HepG2 (cell line): ENCODE results near the gene HDDC3. TPM values are rescaled to one million over a fixed set of nuclear protein-coding genes. Genes with fewer than 3 reads are reported as not detected.

ENCODE experiments used
- ATAC-seq: fragments of 200-7000 bp; cut with Tn5 transposase; 3 replicates; pipeline ENCODE4 v1.9.1; 2020; ENCODE audit warnings: mild to moderate bottlenecking, moderate library complexity
- BruUV-seq: library from RNA; stranded (reverse); fragments of 400-500 nt; replicated peaks from 2 replicates; lab custom pipeline; 2021; lab: Mats Ljungman, UMichigan
- CTCF ChIA-PET: fragments of 300-600 bp; formaldehyde crosslinking; extraction: SDS; loops from one replicate; lab custom pipeline; 2021; ENCODE audit warnings: low total read pairs, inconsistent platforms, low intra/inter-chr PET ratio; lab: Yijun Ruan, JAX
- POLR2A ChIA-PET: fragments of 350-600 bp; sonication (Branson Sonifier 250); formaldehyde crosslinking; loops from one replicate; lab custom pipeline; 2020; ENCODE audit warnings: antibody characterized with exemption, inconsistent platforms; lab: Yijun Ruan, JAX
- DNase-seq: peaks from one replicate; pipeline ENCODE4 v3.0.0-alpha.2; 2015; ENCODE audit warnings: low spot score
- FAIRE-seq: peaks from 3 replicates; lab custom pipeline; 2011; peaks lifted over from hg19 to GRCh38; lab: Jason Lieb, UNC
- H2AFZ ChIP-seq: one replicate; pipeline ENCODE4 v1.6.1; 2011; ENCODE audit warnings: low read length, inconsistent platforms
- H3K27ac ChIP-seq: fragments of 300-600 bp; 3 replicates; pipeline ENCODE4 v1.8.0; 2011; ENCODE audit warnings: mixed run types, mild to moderate bottlenecking, mixed read lengths, low read length, inconsistent platforms; ENCODE audit not compliant: insufficient read depth; ENCODE audit errors: extremely low read length
- H3K27me3 ChIP-seq, 2 experiments: fragments of 200-600 bp in 1 of 2; 2 replicates in 1 of 2; 3 replicates in 1 of 2; pipeline versions ENCODE4 v1.6.0 to v1.8.0; 2011; ENCODE audit warnings: low read length in 2 of 2, mild to moderate bottlenecking in 2 of 2, moderate library complexity in 2 of 2, inconsistent platforms in 1 of 2; ENCODE audit not compliant: insufficient read depth in 2 of 2, control insufficient read depth in 1 of 2
- H3K36me3 ChIP-seq, 2 experiments: fragments of 200-600 bp in 1 of 2; replicated peaks in 1 of 2; 2 replicates in 1 of 2; 3 replicates in 1 of 2; pipeline versions ENCODE4 v1.5.1 to v1.8.0; 2011; ENCODE audit warnings: low read length in 2 of 2, inconsistent platforms in 1 of 2; ENCODE audit not compliant: insufficient read depth in 2 of 2, control insufficient read depth in 1 of 2
- H3K4me1 ChIP-seq: 2 replicates; pipeline ENCODE4 v1.5.1; 2012; ENCODE audit warnings: low read length, inconsistent platforms; ENCODE audit not compliant: insufficient read depth
- H3K4me2 ChIP-seq: 2 replicates; pipeline ENCODE4 v1.6.0; 2011; ENCODE audit warnings: low read depth, low read length, inconsistent platforms
- H3K4me3 ChIP-seq, 3 experiments: fragments of 200-600 bp in 1 of 3; sonication (generic), shearing (Covaris generic) in 1 of 3; replicated peaks in 1 of 3; 2 replicates each; pipeline ENCODE4 v1.5.1; 2011 to 2016; ENCODE audit warnings: low read length in 3 of 3, inconsistent platforms in 2 of 3, low read depth in 2 of 3, mild to moderate bottlenecking in 2 of 3, control low read depth in 1 of 3, mixed read lengths in 1 of 3; ENCODE audit not compliant: insufficient read depth in 1 of 3
- H3K79me2 ChIP-seq: one replicate; pipeline ENCODE4 v1.6.1; 2011; ENCODE audit warnings: low read length, inconsistent platforms; ENCODE audit not compliant: insufficient read depth
- H3K9ac ChIP-seq: 2 replicates; pipeline ENCODE4 v1.6.0; 2011; ENCODE audit warnings: mild to moderate bottlenecking, low read depth, low read length, inconsistent platforms; ENCODE audit not compliant: insufficient read depth
- H3K9me3 ChIP-seq: 2 replicates; pipeline ENCODE4 v1.5.1; 2012; ENCODE audit warnings: mild to moderate bottlenecking, low read length
- H4K20me1 ChIP-seq: 2 replicates; pipeline ENCODE4 v1.6.0; 2011; ENCODE audit warnings: inconsistent platforms, mild to moderate bottlenecking, low read length, moderate library complexity; ENCODE audit not compliant: insufficient read depth
- EEA1 ChIP-seq: sonication (generic); formaldehyde crosslinking; IDR thresholded peaks from 2 replicates; pipeline ENCODE4 v1.5.1; 2020; ENCODE audit warnings: mild to moderate bottlenecking, missing genetic modification reagents, borderline replicate concordance
- KAT2B ChIP-seq: fragments of 150-350 bp; IDR thresholded peaks from 2 replicates; pipeline ENCODE4 v1.6.1; 2014; ENCODE audit warnings: low read depth, low read length, borderline replicate concordance
- KDM5B ChIP-seq: sonication (generic); formaldehyde crosslinking; IDR thresholded peaks from 2 replicates; pipeline ENCODE4 v1.4.0; 2020; ENCODE audit warnings: missing genetic modification reagents, mild to moderate bottlenecking, borderline replicate concordance
- KLF12 ChIP-seq: sonication (generic); formaldehyde crosslinking; IDR thresholded peaks from 2 replicates; pipeline ENCODE4 v1.4.0; 2020; ENCODE audit warnings: missing genetic modification reagents, borderline replicate concordance
- MAF1 ChIP-seq: sonication (generic); formaldehyde crosslinking; IDR thresholded peaks from 2 replicates; pipeline ENCODE4 v1.5.0; 2020; ENCODE audit warnings: missing genetic modification reagents, borderline replicate concordance
- MBD4 ChIP-seq: IDR thresholded peaks from 2 replicates; pipeline ENCODE4 v1.6.1; 2012; ENCODE audit warnings: low read length, inconsistent platforms, borderline replicate concordance
- NFE2L1 ChIP-seq: sonication (generic); formaldehyde crosslinking; IDR thresholded peaks from 2 replicates; pipeline ENCODE4 v1.4.0; 2020; ENCODE audit warnings: missing genetic modification reagents, mild to moderate bottlenecking, borderline replicate concordance
- NFKB2 ChIP-seq: sonication (generic); formaldehyde crosslinking; IDR thresholded peaks from 2 replicates; pipeline ENCODE4 v1.4.0; 2020; ENCODE audit warnings: missing genetic modification reagents, borderline replicate concordance
- NFRKB ChIP-seq: fragments of 450-650 bp; IDR thresholded peaks from 2 replicates; pipeline ENCODE4 v1.6.1; 2017
- PCBP1 ChIP-seq: fragments of 200-400 bp; formaldehyde crosslinking; IDR thresholded peaks from 2 replicates; pipeline ENCODE4 v1.6.1; 2017; ENCODE audit warnings: mild to moderate bottlenecking, low read depth, low read length, borderline replicate concordance
- SMAD3 ChIP-seq: sonication (generic); formaldehyde crosslinking; IDR thresholded peaks from 2 replicates; pipeline ENCODE4 v1.4.0; 2020; ENCODE audit warnings: missing genetic modification reagents
- SP5 ChIP-seq: IDR thresholded peaks from 2 replicates; pipeline ENCODE4 v1.6.1; 2016; ENCODE audit warnings: low read depth, borderline replicate concordance
- TCF12 ChIP-seq, 2 experiments: fragments of 450-650 bp in 1 of 2; sonication (generic) in 1 of 2; formaldehyde crosslinking in 1 of 2; IDR thresholded peaks; 2 replicates each; pipeline versions ENCODE4 v1.6.1 to v1.8.0; 2017 to 2022; ENCODE audit warnings: antibody characterized with exemption in 1 of 2, mild to moderate bottlenecking in 1 of 2, missing genetic modification reagents in 1 of 2, moderate library complexity in 1 of 2
- ZIK1 ChIP-seq: sonication (generic); formaldehyde crosslinking; IDR thresholded peaks from 2 replicates; pipeline ENCODE4 v1.5.0; 2020; ENCODE audit warnings: mild to moderate bottlenecking, low read depth, missing genetic modification reagents, borderline replicate concordance
- ZNF383 ChIP-seq: sonication (generic); formaldehyde crosslinking; IDR thresholded peaks from 2 replicates; pipeline ENCODE4 v1.4.0; 2020; ENCODE audit warnings: missing genetic modification reagents, mild to moderate bottlenecking, borderline replicate concordance
- ZNF619 ChIP-seq: sonication (generic); formaldehyde crosslinking; IDR thresholded peaks from 2 replicates; pipeline ENCODE4 v1.4.0; 2020; ENCODE audit warnings: mild to moderate bottlenecking, missing genetic modification reagents
- ZNF775 ChIP-seq: sonication (generic); formaldehyde crosslinking; IDR thresholded peaks from 2 replicates; pipeline ENCODE4 v1.4.0; 2020; ENCODE audit warnings: missing genetic modification reagents, mild to moderate bottlenecking, moderate library complexity, borderline replicate concordance
- WGBS: methylation state at CpG from one replicate; pipeline ENCODE4 v1.1.6; 2017; ENCODE audit warnings: low lambda C conversion rate; 5-methylcytosine and 5-hydroxymethylcytosine counted together
- in situ Hi-C: cut with HindIII; loops from 2 replicates; pipeline ENCODE4 v1.10.0; 2017; ENCODE audit warnings: low pct_unique_long_range_greater_than_20kb; ENCODE audit not compliant: extremely low pct_ligation_motif_present
- intact Hi-C: fragments of 100-400 bp; cut with micrococcal nuclease; formaldehyde crosslinking; loops from one replicate; pipeline ENCODE4 v1.10.0; 2022; ENCODE audit not compliant: unreplicated experiment
- polyA plus RNA-seq, 8 experiments: library from polyadenylated mRNA; depleted of rRNA in 3 of 8; stranded (reverse) in 7 of 8; unstranded in 1 of 8; fragments of >200 nt; fragmentation: Illumina TruSeq in 4 of 8; extraction: Trizol in 4 of 8; gene quantifications; 2 replicates each; pipeline versions ENCODE4 v1.2.1 to v1.2.3, GENCODE V29; 2011 to 2016; ENCODE audit warnings: low read depth in 4 of 8, missing spikeins in 1 of 8, mixed read lengths in 1 of 8; ENCODE audit not compliant: insufficient read depth in 1 of 8
- total RNA-seq, 5 experiments: library from RNA; depleted of rRNA; stranded (reverse); fragments of >200 nt; fragmentation: Illumina TruSeq; extraction: Trizol; gene quantifications; 2 replicates each; pipeline ENCODE4 v1.2.3, GENCODE V29; 2016; ENCODE audit warnings: low read depth in 1 of 5

HDDC3 gene
- total and polyA plus RNA-seq, 2 of the 13 experiments (the other 11 are each of a cell fraction or from before 2014, with no cell fraction given) = 18.7 to 28.3 TPM

- CTCF ChIA-PET = interaction anchor here (1.9 to 2.2 kb wide), 2 partner anchors 26 to 237 kb away, joined by 13 to 20 read pairs; no protein-coding TSS in a partner anchor
- POLR2A ChIA-PET = interaction anchor here (1.8 to 5.1 kb wide), 6 partner anchors 8 to 237 kb away, joined by 4 to 52 read pairs (median 10); no protein-coding TSS in a partner anchor
- FAIRE-seq = no peak
- no peak for DNase-seq
- peak; percentile 28 for ATAC-seq
- Histone ChIP-seq H3K36me3 (peaks cover 0 to 3% of the 10 kb centered on the region in 2 experiments; a peak in 3 of 5 replicates), H3K4me3 (peak overlapping the region; percentile 37 to 65 (median 54); a peak in 5 of 6 replicates), H4K20me1 (0 out of 2 replicates have a peak, but pooled peaks cover 2% of the 10 kb centered on the region), H3K4me2 (peak overlapping the region; percentile 72), H2AFZ (no peak overlapping the region), H3K79me2 (no peaks in the 10 kb centered on the region), H3K27ac (no peak overlapping the region), H3K4me1 (peaks cover 36% of the 10 kb centered on the region), H3K9ac (no peak overlapping the region; the same call in 1 of the 2 replicates), H3K27me3 (0 out of 5 replicates have a peak, but pooled peaks cover 0 to 4% of the 10 kb centered on the region in 2 experiments), H3K9me3 (no peaks in the 10 kb centered on the region)
- no TSS peak for BruUV-seq
- 41% methylated on average over 10 of the region's 16 CpGs for WGBS
- no peak for TF ChIP-seq KLF12 (CRISPR knock-in tag)
- 0 out of 2 replicates have a peak, but pooled peaks have one; percentile 29 for TF ChIP-seq EEA1
- 0 out of 2 replicates have a peak, but pooled peaks have one; percentile 22 for TF ChIP-seq NFKB2 (CRISPR knock-in tag)
- TF ChIP-seq ZNF383 (CRISPR knock-in tag) = 0 out of 2 replicates have a peak, but pooled peaks have one; percentile 7
- no peak for TF ChIP-seq PCBP1
- no peak for TF ChIP-seq MBD4
- TF ChIP-seq TCF12 (IDR thresholded peaks at IDR 0.05) = no peak
- TF ChIP-seq TCF12 (CRISPR knock-in tag; IDR thresholded peaks at IDR 0.05) = no peak
- no peak for TF ChIP-seq NFRKB
- TF ChIP-seq MAF1 (CRISPR knock-in tag) = no peak
- no peak for TF ChIP-seq ZNF619 (CRISPR knock-in tag)
- no peak for TF ChIP-seq SP5
- TF ChIP-seq KAT2B = no peak
- no peak for TF ChIP-seq SMAD3 (CRISPR knock-in tag)
- TF ChIP-seq ZIK1 = no peak
- TF ChIP-seq NFE2L1 (CRISPR knock-in tag) = no peak
- TF ChIP-seq KDM5B (CRISPR knock-in tag) = 0 out of 2 replicates have a peak, but pooled peaks have one; percentile 29
- TF ChIP-seq ZNF775 (CRISPR knock-in tag) = no peak
- intact Hi-C loops = loop anchor here (5.0 kb wide), 1 partner anchor 47 kb away; the partner anchor contains the start of gene HDDC3
- in situ Hi-C loops = loop anchor here (5.0 kb wide), 2 partner anchors 68 to 238 kb away; no protein-coding TSS in a partner anchor
Measured at GRCh38 chr15:90884719-90885431, 47.5 kb downstream of the HDDC3 start.
